Smooth muscle cell (in vitro differentiated cells): ENCODE data around the gene NKD1. TPM values are rescaled to one million over a fixed set of nuclear protein-coding genes. Genes with fewer than 3 reads are reported as not detected.

Source experiments
- DNase-seq: peaks from one replicate; lab custom pipeline; 2025; ENCODE audit not compliant: unreplicated experiment; lab: John Stamatoyannopoulos, UW
- H2AFZ ChIP-seq: fragments of 200-600 bp; sonication (generic); 2 replicates; pipeline ENCODE4 v1.6.0; 2016; ENCODE audit warnings: antibody characterized with exemption, low read depth, mild to moderate bottlenecking
- H3F3A ChIP-seq: fragments of 200-600 bp; sonication (generic); 2 replicates; pipeline ENCODE4 v1.6.0; 2017; ENCODE audit warnings: antibody characterized with exemption, low read depth
- H3K27ac ChIP-seq: fragments of 200-600 bp; sonication (generic); 2 replicates; pipeline ENCODE4 v1.5.1; 2016; ENCODE audit warnings: low read depth, mild to moderate bottlenecking
- H3K27me3 ChIP-seq: fragments of 200-600 bp; sonication (generic); 2 replicates; pipeline ENCODE4 v1.6.1; 2016; ENCODE audit warnings: low read depth, mild to moderate bottlenecking
- H3K36me3 ChIP-seq: fragments of 200-600 bp; sonication (generic); 2 replicates; pipeline ENCODE4 v1.5.1; 2016; ENCODE audit warnings: low read depth
- H3K4me1 ChIP-seq: fragments of 200-600 bp; sonication (generic); 2 replicates; pipeline ENCODE4 v1.5.1; 2016; ENCODE audit warnings: low read depth
- H3K4me2 ChIP-seq: fragments of 200-600 bp; sonication (generic); 2 replicates; pipeline ENCODE4 v1.6.0; 2016; ENCODE audit warnings: mild to moderate bottlenecking
- H3K4me3 ChIP-seq: fragments of 200-600 bp; sonication (generic); 2 replicates; pipeline ENCODE4 v1.5.1; 2016; ENCODE audit warnings: mild to moderate bottlenecking
- H3K79me2 ChIP-seq: fragments of 200-600 bp; sonication (generic); 2 replicates; pipeline ENCODE4 v1.6.0; 2016; ENCODE audit warnings: low read depth, mild to moderate bottlenecking
- H3K9ac ChIP-seq: fragments of 200-600 bp; sonication (generic); 2 replicates; pipeline ENCODE4 v1.6.0; 2016; ENCODE audit warnings: low read depth
- H3K9me3 ChIP-seq: fragments of 200-600 bp; sonication (generic); replicated peaks from 2 replicates; pipeline ENCODE4 v1.5.1; 2016; ENCODE audit warnings: low read depth
- H4K20me1 ChIP-seq: fragments of 200-600 bp; sonication (generic); 2 replicates; pipeline ENCODE4 v1.6.0; 2016; ENCODE audit warnings: low read depth
- CTCF ChIP-seq: fragments of 200-600 bp; sonication (generic); IDR thresholded peaks from 2 replicates; pipeline ENCODE4 v1.5.1; 2017; ENCODE audit warnings: borderline replicate concordance, mild to moderate bottlenecking, antibody characterized with exemption; ENCODE audit not compliant: insufficient read depth, poor library complexity, severe bottlenecking
- WGBS: methylation state at CpG from one replicate; pipeline ENCODE4 v1.1.7; 2016; ENCODE audit warnings: low lambda C conversion rate; 5-methylcytosine and 5-hydroxymethylcytosine counted together
- polyA plus RNA-seq: library from polyadenylated mRNA; unstranded; fragments of >200 nt; fragmentation: Nextera tagmentation; extraction: Ambion mirVana; gene quantifications from 2 replicates; pipeline ENCODE4 v1.2.1, GENCODE V29; 2016
- total RNA-seq: library from RNA; depleted of rRNA; stranded (reverse); fragments of >200 nt; gene quantifications from 2 replicates; pipeline ENCODE4 v1.2.3, GENCODE V29; 2014

NKD1 gene
- total and polyA plus RNA-seq, 2 experiments from 2014 or later, result 4.5 to 18.8 TPM

- no peak for DNase-seq
- no peaks in the 10 kb centered on the region for H3K27me3 ChIP-seq
- 97% methylated on average over 5 of the region's 5 CpGs for WGBS
- no peak overlapping the region for H3K4me3 ChIP-seq
- H3K4me1 ChIP-seq, result no peaks in the 10 kb centered on the region
- H3F3A ChIP-seq, result no peaks in the 10 kb centered on the region
- no peak overlapping the region for H3K27ac ChIP-seq
- TF ChIP-seq CTCF, result no peak
- no peaks in the 10 kb centered on the region for H3K9me3 ChIP-seq
- no peak overlapping the region for H2AFZ ChIP-seq
- H3K9ac ChIP-seq, result no peak overlapping the region
- H3K79me2 ChIP-seq, result peaks cover 5% of the 10 kb centered on the region
- H3K36me3 ChIP-seq, result no peaks in the 10 kb centered on the region
- peaks cover 45% of the 10 kb centered on the region for H4K20me1 ChIP-seq
- no peak overlapping the region for H3K4me2 ChIP-seq
Measured at GRCh38 chr16:50565428-50565827, 17.2 kb downstream of the NKD1 start.

- Histone ChIP-seq H3K4me2 (no peak overlapping the region), H4K20me1 (peaks cover 51% of the 10 kb centered on the region), H3K9me3 (no peaks in the 10 kb centered on the region), H3K27me3 (no peaks in the 10 kb centered on the region), H3K4me1 (no peaks in the 10 kb centered on the region), H3K9ac (no peak overlapping the region), H3K27ac (no peak overlapping the region), H3K79me2 (peaks cover 5% of the 10 kb centered on the region), H3K36me3 (no peaks in the 10 kb centered on the region), H3K4me3 (no peak overlapping the region), H3F3A (no peaks in the 10 kb centered on the region), H2AFZ (no peak overlapping the region)
- no peak for DNase-seq
- WGBS, result 89% methylated on average over 7 of the region's 7 CpGs
- TF ChIP-seq CTCF, result no peak
Measured at GRCh38 chr16:50566014-50566962, 18.1 kb downstream of the NKD1 start.

DNA sequence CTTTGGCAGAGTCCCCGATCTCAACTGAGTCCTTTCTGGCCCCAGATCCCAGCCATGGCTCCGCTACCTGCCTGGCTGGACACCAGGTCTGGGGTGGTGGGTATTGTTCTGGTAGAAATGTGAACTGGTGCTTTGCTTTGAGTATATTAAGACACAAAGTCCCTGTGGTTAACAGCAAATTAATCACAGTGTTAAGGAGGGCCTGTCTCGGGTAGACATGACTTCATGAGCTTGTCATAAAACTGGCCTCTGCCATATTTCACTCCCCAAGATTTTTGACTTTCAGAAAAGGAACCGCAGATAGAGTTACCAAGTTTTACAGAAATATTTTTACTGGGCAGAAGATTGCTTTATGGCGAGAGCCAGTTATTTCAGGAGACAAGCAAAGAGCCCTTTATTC, 19.5 kb downstream of the NKD1 start:
- no peak for TF ChIP-seq CTCF
- Histone ChIP-seq H3K4me2 (peak overlapping the region; percentile 20), H2AFZ (no peak overlapping the region), H3K27ac (no peak overlapping the region), H3K79me2 (peaks cover 5% of the 10 kb centered on the region), H3K4me3 (no peak overlapping the region), H3K36me3 (no peaks in the 10 kb centered on the region), H3K9ac (no peak overlapping the region), H3F3A (no peaks in the 10 kb centered on the region), H3K9me3 (no peaks in the 10 kb centered on the region), H3K27me3 (no peaks in the 10 kb centered on the region), H3K4me1 (no peaks in the 10 kb centered on the region), H4K20me1 (peaks cover 65% of the 10 kb centered on the region)
- 65% methylated on average over 5 of the region's 5 CpGs for WGBS
- no peak for DNase-seq
